CD4-positive, alpha-beta T cell (primary cell): ENCODE data around the gene LRRC1. TPM values are rescaled to one million over a fixed set of nuclear protein-coding genes. Genes with fewer than 3 reads are reported as not detected.

Source experiments
- ATAC-seq: fragments of 200-7000 bp; cut with Tn5 transposase; one replicate; pipeline ENCODE4 v1.10.0; 2022; ENCODE audit warnings: mild to moderate bottlenecking; ENCODE audit not compliant: poor library complexity
- CTCF ChIA-PET: fragments of 350-600 bp; sonication (Branson Sonifier 250); formaldehyde crosslinking; loops from one replicate; lab custom pipeline; 2021; ENCODE audit warnings: antibody characterized with exemption, inconsistent platforms; lab: Charles Lee
- POLR2A ChIA-PET: fragments of 350-600 bp; sonication (Branson Sonifier 250); formaldehyde crosslinking; loops from one replicate; lab custom pipeline; 2021; ENCODE audit warnings: antibody characterized with exemption, inconsistent platforms; lab: Charles Lee
- DNase-seq, 14 experiments: peaks; one replicate each; pipeline ENCODE4 v3.0.0-alpha.2; 2013 to 2020; ENCODE audit warnings: mixed read lengths in 2 of 14
- H3K27ac ChIP-seq, 2 donors: one replicate each; pipeline versions ENCODE4 v1.5.1 to v1.7.0; 2013; ENCODE audit warnings: low read length in 2 of 2, low read depth in 1 of 2, mild to moderate bottlenecking in 1 of 2
- H3K27me3 ChIP-seq, 2 experiments: 1 replicate in 1 of 2; 2 replicates in 1 of 2; pipeline versions ENCODE4 v1.6.1 to v1.7.0; 2013; ENCODE audit warnings: low read length in 2 of 2, control low read depth in 1 of 2, mild to moderate bottlenecking in 1 of 2, moderate library complexity in 1 of 2; ENCODE audit not compliant: insufficient read depth in 2 of 2, control insufficient read depth in 1 of 2
- H3K36me3 ChIP-seq: one replicate; pipeline ENCODE4 v1.6.1; 2013; ENCODE audit warnings: low read length, control low read depth; ENCODE audit not compliant: insufficient read depth
- H3K4me1 ChIP-seq: one replicate; pipeline ENCODE4 v1.6.1; 2013; ENCODE audit warnings: low read length, control low read depth; ENCODE audit not compliant: insufficient read depth
- H3K4me3 ChIP-seq: one replicate; pipeline ENCODE4 v1.5.1; 2013; ENCODE audit warnings: mild to moderate bottlenecking, low read length, moderate library complexity
- H3K9me3 ChIP-seq, 2 experiments: 1 replicate in 1 of 2; 2 replicates in 1 of 2; pipeline versions ENCODE4 v1.6.1 to v1.7.0; 2013; ENCODE audit warnings: low read length in 2 of 2, mild to moderate bottlenecking in 2 of 2, control low read depth in 1 of 2, moderate library complexity in 1 of 2; ENCODE audit not compliant: control insufficient read depth in 1 of 2, insufficient read depth in 1 of 2
- H3K27ac Mint-ChIP-seq: one replicate; pipeline ENCODE4 v1.8.0; 2020; ENCODE audit warnings: mixed read lengths
- H3K27me3 Mint-ChIP-seq: one replicate; pipeline ENCODE4 v1.8.0; 2021; ENCODE audit warnings: mixed read lengths
- H3K36me3 Mint-ChIP-seq: one replicate; pipeline ENCODE4 v1.8.0; 2021; ENCODE audit warnings: low read depth, mixed read lengths
- H3K4me1 Mint-ChIP-seq: one replicate; pipeline ENCODE4 v1.8.0; 2021; ENCODE audit warnings: low read depth, mixed read lengths
- H3K4me3 Mint-ChIP-seq: one replicate; pipeline ENCODE4 v1.8.0; 2020; ENCODE audit warnings: mild to moderate bottlenecking, mixed read lengths
- H3K9me3 Mint-ChIP-seq: one replicate; pipeline ENCODE4 v1.8.0; 2020; ENCODE audit warnings: mixed read lengths
- intact Hi-C, 2 experiments: fragments of 100-400 bp; cut with DNase I in 1 of 2; cut with micrococcal nuclease in 1 of 2; formaldehyde crosslinking; loops; one replicate each; pipeline versions ENCODE4 v1.15.1 to v1.9.0; 2023 to 2025; cut with DNase I, micrococcal nuclease
- total RNA-seq, 174 experiments: library from RNA in 2 of 174; stranded (reverse) in 2 of 174; gene quantifications; one replicate each; pipeline ENCODE4 v1.2.3 and lab custom pipeline; 2021 to 2026
- TF ChIP-seq, protein P1 (sequence below): fragments of 200-600 bp; IDR thresholded peaks from one replicate; pipeline ENCODE4 v1.8.0; 2022; ENCODE audit warnings: antibody characterized with exemption, mild to moderate bottlenecking

The LRRC1 gene
- total RNA-seq, 2 experiments from 2014 or later = 0.78 to 1.1 TPM

DNA sequence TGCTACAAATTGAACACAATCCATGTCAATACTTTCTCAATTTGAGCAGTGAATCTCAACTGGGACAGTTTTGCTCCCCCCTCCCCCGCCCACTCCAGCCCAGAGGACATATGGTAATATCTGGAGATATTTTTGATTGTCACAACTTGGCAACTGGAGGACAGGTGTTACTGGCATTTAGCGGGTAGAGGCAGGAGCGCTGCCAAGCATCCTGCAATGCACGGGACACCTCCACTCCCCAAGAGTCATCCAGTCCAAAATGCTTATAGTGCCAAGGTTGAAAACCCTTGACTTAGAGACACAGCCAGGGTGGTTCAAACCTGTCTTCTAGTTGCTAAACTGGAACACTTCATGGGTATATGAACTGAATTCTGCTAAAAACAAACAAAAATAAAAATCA is 26.9 kb upstream of the LRRC1 start:
- Histone ChIP-seq H3K27ac (no peak overlapping the region), H3K4me3 (no peak overlapping the region), H3K27me3 (peaks cover 0 to 7% of the 10 kb centered on the region in 2 experiments), H3K4me1 (no peaks in the 10 kb centered on the region), H3K9me3 (no peaks in the 10 kb centered on the region), H3K36me3 (no peaks in the 10 kb centered on the region)
- ChIA-PET CTCF (no interaction called here), POLR2A (no interaction called here)
- Mint-ChIP-seq H3K4me3 (no peak overlapping the region), H3K27me3 (peaks cover 23% of the 10 kb centered on the region), H3K4me1 (no peaks in the 10 kb centered on the region), H3K27ac (no peak overlapping the region), H3K36me3 (no peaks in the 10 kb centered on the region), H3K9me3 (no peaks in the 10 kb centered on the region)
- TF ChIP-seq, protein P1, sequence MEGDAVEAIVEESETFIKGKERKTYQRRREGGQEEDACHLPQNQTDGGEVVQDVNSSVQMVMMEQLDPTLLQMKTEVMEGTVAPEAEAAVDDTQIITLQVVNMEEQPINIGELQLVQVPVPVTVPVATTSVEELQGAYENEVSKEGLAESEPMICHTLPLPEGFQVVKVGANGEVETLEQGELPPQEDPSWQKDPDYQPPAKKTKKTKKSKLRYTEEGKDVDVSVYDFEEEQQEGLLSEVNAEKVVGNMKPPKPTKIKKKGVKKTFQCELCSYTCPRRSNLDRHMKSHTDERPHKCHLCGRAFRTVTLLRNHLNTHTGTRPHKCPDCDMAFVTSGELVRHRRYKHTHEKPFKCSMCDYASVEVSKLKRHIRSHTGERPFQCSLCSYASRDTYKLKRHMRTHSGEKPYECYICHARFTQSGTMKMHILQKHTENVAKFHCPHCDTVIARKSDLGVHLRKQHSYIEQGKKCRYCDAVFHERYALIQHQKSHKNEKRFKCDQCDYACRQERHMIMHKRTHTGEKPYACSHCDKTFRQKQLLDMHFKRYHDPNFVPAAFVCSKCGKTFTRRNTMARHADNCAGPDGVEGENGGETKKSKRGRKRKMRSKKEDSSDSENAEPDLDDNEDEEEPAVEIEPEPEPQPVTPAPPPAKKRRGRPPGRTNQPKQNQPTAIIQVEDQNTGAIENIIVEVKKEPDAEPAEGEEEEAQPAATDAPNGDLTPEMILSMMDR = no peak
- ATAC-seq (no peak), DNase-seq (no peak)
- intact Hi-C loops = no loop called here

DNA sequence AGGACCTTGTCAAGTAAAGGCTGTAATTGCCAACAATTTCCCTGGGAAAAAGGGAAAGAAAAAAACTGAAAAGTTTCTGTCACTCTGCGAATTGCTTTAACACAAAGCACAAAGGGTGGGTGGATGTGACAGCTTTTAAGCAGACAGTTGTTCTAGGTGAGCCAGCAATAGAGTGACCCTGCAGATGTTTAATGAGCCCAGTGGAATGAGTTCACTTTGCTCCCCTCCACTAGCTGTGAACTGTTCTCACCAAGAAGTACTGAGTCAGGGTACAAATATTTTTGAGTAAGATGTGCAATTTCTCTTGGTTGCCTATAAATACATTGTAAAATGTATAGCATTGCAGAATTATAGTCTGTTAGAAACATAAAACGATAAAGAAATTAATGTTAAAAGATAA is 26.2 kb upstream of the LRRC1 start:
- no peak overlapping the region for H3K27ac ChIP-seq
- no peak for ATAC-seq
- no peaks in the 10 kb centered on the region for H3K9me3 ChIP-seq
- Mint-ChIP-seq H3K9me3 (no peaks in the 10 kb centered on the region), H3K4me3 (no peak overlapping the region), H3K27ac (no peak overlapping the region), H3K4me1 (no peaks in the 10 kb centered on the region), H3K36me3 (no peaks in the 10 kb centered on the region), H3K27me3 (peaks cover 19% of the 10 kb centered on the region)
- CTCF ChIA-PET = no interaction called here
- H3K4me3 ChIP-seq = no peak overlapping the region
- intact Hi-C loops = no loop called here
- no peaks in the 10 kb centered on the region for H3K36me3 ChIP-seq
- peaks cover 0 to 7% of the 10 kb centered on the region in 2 experiments for H3K27me3 ChIP-seq
- POLR2A ChIA-PET = no interaction called here
- TF ChIP-seq, protein P1 = no peak
- H3K4me1 ChIP-seq = no peaks in the 10 kb centered on the region
- no peak for DNase-seq

DNA sequence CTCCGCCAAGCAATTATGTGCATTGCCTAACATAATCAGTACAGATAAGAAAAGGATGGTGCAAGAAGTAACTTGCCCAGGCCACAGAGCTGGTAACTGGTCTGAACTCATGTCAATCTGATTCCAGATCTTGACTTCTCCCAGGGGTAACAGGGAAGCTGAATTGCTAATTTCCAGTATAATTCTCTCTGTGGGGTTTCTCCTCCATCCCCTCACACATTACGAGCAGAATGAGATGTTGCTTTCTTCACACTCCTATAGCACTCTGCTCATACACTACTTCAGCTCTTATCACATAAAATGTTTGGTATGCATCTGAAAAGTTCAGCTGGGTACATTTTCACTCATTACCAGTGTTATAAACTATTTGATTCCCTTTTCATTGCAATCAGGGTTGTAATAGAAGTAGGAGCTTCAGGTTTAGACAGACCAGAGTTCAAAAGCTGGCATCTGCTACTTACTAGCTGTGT is 24.0 kb upstream of the LRRC1 start:
- ATAC-seq = no peak
- intact Hi-C loops = no loop called here
- Histone ChIP-seq H3K4me1 (no peaks in the 10 kb centered on the region), H3K4me3 (no peak overlapping the region), H3K36me3 (no peaks in the 10 kb centered on the region), H3K27me3 (peaks cover 0 to 7% of the 10 kb centered on the region in 2 experiments), H3K27ac (no peak overlapping the region), H3K9me3 (peaks cover 0 to 7% of the 10 kb centered on the region in 2 experiments)
- POLR2A ChIA-PET = no interaction called here
- H3K27ac Mint-ChIP-seq = no peak overlapping the region
- CTCF ChIA-PET = no interaction called here
- no peaks in the 10 kb centered on the region for H3K36me3 Mint-ChIP-seq
- no peaks in the 10 kb centered on the region for H3K4me1 Mint-ChIP-seq
- no peak overlapping the region for H3K4me3 Mint-ChIP-seq
- H3K9me3 Mint-ChIP-seq = no peaks in the 10 kb centered on the region
- no peak for DNase-seq
- TF ChIP-seq, protein P1 = no peak
- H3K27me3 Mint-ChIP-seq = peaks cover 7% of the 10 kb centered on the region
